Vagina (tissue), 2 donors: ENCODE results near the gene LAX1.

ENCODE experiments used
- POLR2A ChIP-seq, 2 donors: fragments of 450-650 bp; IDR thresholded peaks; one replicate each; pipeline ENCODE4 v1.6.1; 2017; ENCODE audit warnings: antibody characterized with exemption in 2 of 2, mild to moderate bottlenecking in 2 of 2, moderate library complexity in 2 of 2
- TF ChIP-seq, protein P1 (sequence below), 3 experiments: fragments of 450-650 bp in 2 of 3; fragments of 200-600 bp in 1 of 3; sonication (generic) in 1 of 3; IDR thresholded peaks; one replicate each; pipeline ENCODE4 v1.5.1; 2017 to 2019; ENCODE audit warnings: antibody characterized with exemption in 3 of 3, mild to moderate bottlenecking in 2 of 3, moderate library complexity in 2 of 3

DNA sequence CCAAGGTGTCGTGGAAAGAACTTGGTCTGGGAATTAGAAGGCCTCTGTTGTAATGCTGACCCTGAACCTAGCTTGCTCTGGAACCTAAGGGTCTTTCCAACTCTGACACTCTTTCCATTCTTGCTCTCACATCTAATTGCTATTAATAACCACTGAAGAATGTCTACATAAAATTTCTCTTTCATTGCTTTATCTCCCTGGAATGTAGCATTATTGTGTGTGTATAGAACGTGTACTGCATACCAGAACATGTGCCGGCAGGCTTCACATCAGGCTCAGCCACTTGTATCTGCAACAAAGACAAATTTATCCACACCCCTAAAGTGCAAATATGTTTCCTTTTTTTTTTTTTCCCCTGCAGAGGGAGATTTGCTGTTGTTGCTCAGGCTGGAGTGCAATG is 13.9 kb upstream of the LAX1 start:
- TF ChIP-seq POLR2A (IDR thresholded peaks at IDR 0.05) = no peak
- TF ChIP-seq, protein P1, sequence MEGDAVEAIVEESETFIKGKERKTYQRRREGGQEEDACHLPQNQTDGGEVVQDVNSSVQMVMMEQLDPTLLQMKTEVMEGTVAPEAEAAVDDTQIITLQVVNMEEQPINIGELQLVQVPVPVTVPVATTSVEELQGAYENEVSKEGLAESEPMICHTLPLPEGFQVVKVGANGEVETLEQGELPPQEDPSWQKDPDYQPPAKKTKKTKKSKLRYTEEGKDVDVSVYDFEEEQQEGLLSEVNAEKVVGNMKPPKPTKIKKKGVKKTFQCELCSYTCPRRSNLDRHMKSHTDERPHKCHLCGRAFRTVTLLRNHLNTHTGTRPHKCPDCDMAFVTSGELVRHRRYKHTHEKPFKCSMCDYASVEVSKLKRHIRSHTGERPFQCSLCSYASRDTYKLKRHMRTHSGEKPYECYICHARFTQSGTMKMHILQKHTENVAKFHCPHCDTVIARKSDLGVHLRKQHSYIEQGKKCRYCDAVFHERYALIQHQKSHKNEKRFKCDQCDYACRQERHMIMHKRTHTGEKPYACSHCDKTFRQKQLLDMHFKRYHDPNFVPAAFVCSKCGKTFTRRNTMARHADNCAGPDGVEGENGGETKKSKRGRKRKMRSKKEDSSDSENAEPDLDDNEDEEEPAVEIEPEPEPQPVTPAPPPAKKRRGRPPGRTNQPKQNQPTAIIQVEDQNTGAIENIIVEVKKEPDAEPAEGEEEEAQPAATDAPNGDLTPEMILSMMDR (IDR thresholded peaks at IDR 0.05) = no peak
